Endothelial cell of umbilical vein (primary cell): ENCODE results near the gene PGBD5. TPM values are rescaled to one million over a fixed set of nuclear protein-coding genes. Genes with fewer than 3 reads are reported as not detected.

Source experiments
- BruUV-seq: library from RNA; stranded (reverse); fragments of 400-500 nt; replicated peaks from 2 replicates; lab custom pipeline; 2021; lab: Mats Ljungman, UMichigan
- CTCF ChIA-PET: fragments of 300-600, 350-600 bp; sonication (Branson Sonifier 250); formaldehyde crosslinking; loops from one replicate; lab custom pipeline; 2021; ENCODE audit warnings: antibody characterized with exemption, inconsistent platforms; lab: Charles Lee
- POLR2A ChIA-PET: fragments of 300-600, 350-600 bp; sonication (Branson Sonifier 250); formaldehyde crosslinking; loops from one replicate; lab custom pipeline; 2021; ENCODE audit warnings: antibody characterized with exemption, inconsistent platforms; lab: Charles Lee
- DNase-seq: peaks from one replicate; pipeline ENCODE4 v3.0.0-alpha.2; 2011; ENCODE audit warnings: low read depth, low spot score
- FAIRE-seq: peaks from 2 replicates; lab custom pipeline; 2011; peaks lifted over from hg19 to GRCh38; lab: Jason Lieb, UNC
- H2AFZ ChIP-seq: 2 replicates; pipeline ENCODE4 v1.6.0; 2012; ENCODE audit warnings: low read depth, low read length, control low read depth, inconsistent platforms
- H3K27ac ChIP-seq: 2 replicates; pipeline ENCODE4 v1.5.1; 2011; ENCODE audit warnings: low read depth, mild to moderate bottlenecking, control low read depth, low read length, moderate library complexity; ENCODE audit not compliant: insufficient read depth
- H3K27me3 ChIP-seq, 2 experiments: 2 replicates each; pipeline versions ENCODE4 v1.6.0 to v1.6.1; 2011; ENCODE audit warnings: low read length in 2 of 2, mixed read lengths in 1 of 2; ENCODE audit not compliant: control insufficient read depth in 2 of 2, insufficient read depth in 2 of 2
- H3K36me3 ChIP-seq, 2 experiments: 2 replicates in 1 of 2; 3 replicates in 1 of 2; pipeline ENCODE4 v1.5.1; 2011; ENCODE audit warnings: low read length in 2 of 2, mild to moderate bottlenecking in 1 of 2, moderate library complexity in 1 of 2; ENCODE audit not compliant: control insufficient read depth in 2 of 2, insufficient read depth in 2 of 2; ENCODE audit errors: extremely low read depth in 1 of 2
- H3K4me1 ChIP-seq: 3 replicates; pipeline ENCODE4 v1.5.1; 2011; ENCODE audit warnings: mild to moderate bottlenecking, low read length; ENCODE audit not compliant: control insufficient read depth, insufficient read depth; ENCODE audit errors: extremely low read depth
- H3K4me2 ChIP-seq: 2 replicates; pipeline ENCODE4 v1.6.1; 2011; ENCODE audit warnings: low read length, control low read depth, mixed read lengths; ENCODE audit not compliant: insufficient read depth
- H3K4me3 ChIP-seq, 3 experiments: fragments of 200-600 bp in 1 of 3; sonication (generic), shearing (Covaris generic) in 1 of 3; replicated peaks in 1 of 3; 2 replicates each; pipeline ENCODE4 v1.5.1; 2011 to 2016; ENCODE audit warnings: control low read depth in 3 of 3, low read length in 3 of 3, mild to moderate bottlenecking in 2 of 3, inconsistent platforms in 1 of 3, low read depth in 1 of 3, moderate library complexity in 1 of 3; ENCODE audit not compliant: insufficient read depth in 1 of 3
- H3K79me2 ChIP-seq: 2 replicates; pipeline ENCODE4 v1.6.0; 2012; ENCODE audit warnings: low read length, inconsistent platforms; ENCODE audit not compliant: control insufficient read depth, insufficient read depth
- H3K9ac ChIP-seq: replicated peaks from 2 replicates; pipeline ENCODE3; 2011; ENCODE audit warnings: low read length, control low read depth; ENCODE audit not compliant: insufficient read depth; ENCODE audit errors: extremely low read depth
- H3K9me1 ChIP-seq: replicated peaks from 3 replicates; pipeline ENCODE4 v1.6.0; 2011; ENCODE audit warnings: mild to moderate bottlenecking, low read length; ENCODE audit not compliant: control insufficient read depth, insufficient read depth; ENCODE audit errors: extremely low read depth
- H3K9me3 ChIP-seq: replicated peaks from 2 replicates; pipeline ENCODE4 v1.5.1; 2012; ENCODE audit warnings: low read length, inconsistent platforms; ENCODE audit not compliant: control insufficient read depth, insufficient read depth
- H4K20me1 ChIP-seq: replicated peaks from 2 replicates; pipeline ENCODE3; 2011; ENCODE audit warnings: mild to moderate bottlenecking, low read length; ENCODE audit not compliant: control insufficient read depth, insufficient read depth; ENCODE audit errors: extremely low read depth
- CTCF ChIP-seq, 2 donors: IDR thresholded peaks; 1 replicate in 1 of 2; 2 replicates in 1 of 2; pipeline ENCODE4 v1.5.1; 2011; ENCODE audit warnings: low read length in 2 of 2, mild to moderate bottlenecking in 2 of 2, moderate library complexity in 2 of 2, control low read depth in 1 of 2, inconsistent platforms in 1 of 2, low read depth in 1 of 2; ENCODE audit not compliant: insufficient read depth in 1 of 2; ENCODE audit errors: extremely low read depth in 1 of 2
- EZH2 ChIP-seq: IDR thresholded peaks from 2 replicates; pipeline ENCODE4 v1.6.1; 2012; ENCODE audit warnings: borderline replicate concordance, low read depth, mild to moderate bottlenecking, moderate library complexity, low read length, inconsistent platforms; ENCODE audit not compliant: severe bottlenecking
- FOS ChIP-seq: IDR thresholded peaks from 2 replicates; pipeline ENCODE4 v1.6.1; 2011; ENCODE audit warnings: mild to moderate bottlenecking, low read length, moderate library complexity, borderline replicate concordance; ENCODE audit not compliant: insufficient read depth
- GATA2 ChIP-seq: IDR thresholded peaks from 2 replicates; pipeline ENCODE4 v1.7.0; 2011; ENCODE audit warnings: low read depth, mild to moderate bottlenecking, moderate library complexity, mixed read lengths, low read length; ENCODE audit not compliant: insufficient read length, insufficient read depth
- JUN ChIP-seq: IDR thresholded peaks from 2 replicates; pipeline ENCODE4 v1.6.1; 2011; ENCODE audit warnings: borderline replicate concordance, low read depth; ENCODE audit not compliant: insufficient read length, insufficient read depth
- MAX ChIP-seq: IDR thresholded peaks from 2 replicates; pipeline ENCODE4 v1.6.1; 2011; ENCODE audit not compliant: insufficient read depth, insufficient read length
- MYC ChIP-seq: IDR thresholded peaks from one replicate; pipeline ENCODE4 v1.6.1; 2011; ENCODE audit warnings: mild to moderate bottlenecking, low read depth, low read length
- POLR2A ChIP-seq: IDR thresholded peaks from 2 replicates; pipeline ENCODE4 v1.6.1; 2012; ENCODE audit warnings: low read depth, mild to moderate bottlenecking, control low read depth, low read length
- POLR2AphosphoS5 ChIP-seq: IDR thresholded peaks from 2 replicates; pipeline ENCODE4 v1.6.1; 2012; ENCODE audit warnings: low read depth, mild to moderate bottlenecking, control low read depth, low read length, moderate library complexity; ENCODE audit not compliant: insufficient read depth
- dilution Hi-C: fragments of 300-500 bp; cut with MboI; formaldehyde crosslinking; loops from one replicate; pipeline ENCODE4 v1.15.0; 2019; ENCODE audit warnings: low sequenced_read_pairs; ENCODE audit not compliant: extremely low pct_ligation_motif_present
- intact Hi-C: fragments of 100-400 bp; cut with micrococcal nuclease; formaldehyde crosslinking; loops from one replicate; pipeline ENCODE4 v1.10.0; 2022
- polyA plus RNA-seq, 4 experiments: library from polyadenylated mRNA; depleted of rRNA in 3 of 4; stranded (reverse) in 3 of 4; unstranded in 1 of 4; fragments of >200 nt; gene quantifications; 2 replicates each; pipeline versions ENCODE4 v1.2.1 to v1.2.3, GENCODE V29; 2011 to 2012; ENCODE audit warnings: missing spikeins in 1 of 4
- total RNA-seq: library from RNA; stranded (reverse); gene quantifications from 2 replicates; pipeline ENCODE4 v1.2.3, GENCODE V29; 2021

Gene PGBD5
- total and polyA plus RNA-seq, 2 donors (not counting 3 experiments of a cell fraction or from before 2014, with no cell fraction given): 0.03 TPM; not detected in 1

GRCh38 chr1:230391776-230392535 lies 34.2 kb downstream of the PGBD5 start:
- TF ChIP-seq POLR2A (no peak), MAX (no peak), FOS (no peak), CTCF (IDR thresholded peaks at IDR 0.05; ENCODE audit: extremely low read depth in 1 of 2, insufficient read depth in 1 of 2, low read depth in 1 of 2, low read length in 2 of 2) (no peak), POLR2AphosphoS5 (no peak), GATA2 (no peak), EZH2 (no peak), MYC (no peak), JUN (no peak)
- no peaks in the 10 kb centered on the region for H3K4me1 ChIP-seq
- intact Hi-C loops (no loop called here), dilution Hi-C loops (no loop called here)
- H3K9ac ChIP-seq: no peak overlapping the region
- H3K79me2 ChIP-seq: no peaks in the 10 kb centered on the region
- no peaks in the 10 kb centered on the region for H3K9me3 ChIP-seq
- H4K20me1 ChIP-seq: no peaks in the 10 kb centered on the region
- no peaks in the 10 kb centered on the region for H3K9me1 ChIP-seq
- FAIRE-seq: no peak
- no peaks in the 10 kb centered on the region for H3K36me3 ChIP-seq
- CTCF ChIA-PET: no interaction called here
- no TSS peak for BruUV-seq
- no peak overlapping the region for H3K27ac ChIP-seq
- no peak overlapping the region for H2AFZ ChIP-seq
- DNase-seq: no peak
- H3K4me3 ChIP-seq: no peak overlapping the region
- no peaks in the 10 kb centered on the region for H3K27me3 ChIP-seq
- no peak overlapping the region for H3K4me2 ChIP-seq
- POLR2A ChIA-PET: no interaction called here
